ENCODE data around the gene RFX8. TPM values are rescaled to one million over a fixed set of nuclear protein-coding genes. Genes with fewer than 3 reads are reported as not detected.

The RFX8 gene
- total and polyA plus RNA-seq, 2 of the 4 experiments (the other 2 are of a cell fraction) = 2.9 to 5.3 TPM

- Histone ChIP-seq H4K91ac (ENCODE audit: insufficient read depth, low read depth, low read length) (no peak overlapping the region), H3K36me3 (ENCODE audit: control insufficient read depth, insufficient read depth, low read length) (no peaks in the 10 kb centered on the region), H4K20me1 (ENCODE audit: insufficient read depth, low read length) (no peaks in the 10 kb centered on the region), H3K56ac (ENCODE audit: extremely low read depth, insufficient read depth, low read length) (no peak overlapping the region), H3K23ac (ENCODE audit: low read depth, low read length) (no peak overlapping the region), H2AFZ (replicated peaks; ENCODE audit: low read length, poor library complexity) (no peak overlapping the region), H2AK5ac (ENCODE audit: low read depth, low read length) (no peak overlapping the region), H3K79me1 (ENCODE audit: low read depth in 1 of 2, low read length in 2 of 2) (no peaks in the 10 kb centered on the region), H4K8ac (ENCODE audit: low read depth in 2 of 2, low read length in 2 of 2) (no peak overlapping the region), H3K27me3 (ENCODE audit: control insufficient read depth, insufficient read depth, low read length) (peaks cover 3% of the 10 kb centered on the region), H3K4me3 (ENCODE audit: insufficient read depth, low read depth, low read length) (no peak overlapping the region), H2AK9ac (replicated peaks; ENCODE audit: low read depth, low read length, poor library complexity) (no peak overlapping the region), H2BK5ac (ENCODE audit: low read depth, low read length, poor library complexity, severe bottlenecking) (no peak overlapping the region), H3K4me2 (ENCODE audit: low read depth, low read length) (no peak overlapping the region), H2BK20ac (ENCODE audit: low read depth, low read length) (no peak overlapping the region), H3K4me1 (ENCODE audit: control insufficient read depth, insufficient read depth, low read length) (no peaks in the 10 kb centered on the region), H3K9me1 (ENCODE audit: insufficient read depth, low read length) (0 out of 2 replicates have a peak, but pooled peaks cover 4% of the 10 kb centered on the region), H3K27ac (ENCODE audit: insufficient read depth, low read length) (no peak overlapping the region), H3K4ac (ENCODE audit: low read depth, low read length) (no peak overlapping the region), H2BK15ac (ENCODE audit: low read depth, low read length) (no peak overlapping the region), H3K14ac (replicated peaks; ENCODE audit: low read depth, low read length) (no peak overlapping the region), H2BK120ac (ENCODE audit: low read depth, low read length) (no peak overlapping the region), H4K5ac (ENCODE audit: low read depth, low read length) (no peak overlapping the region), H3K18ac (ENCODE audit: low read depth, low read length) (no peak overlapping the region), H3K9me3 (ENCODE audit: control insufficient read depth, insufficient read depth, low read length) (no peaks in the 10 kb centered on the region), H3K9ac (ENCODE audit: low read depth, low read length) (no peak overlapping the region)
- dilution Hi-C loops (cut with HindIII; ENCODE audit: low sequenced_read_pairs, unreplicated experiment) = no loop called here
- no TSS peak for BruUV-seq (replicated peaks)
- in situ Hi-C loops (cut with MboI; ENCODE audit: low sequenced_read_pairs) = no loop called here
- ChIA-PET POLR2A (ENCODE audit: unreplicated experiment) (no interaction called here), CTCF (no interaction called here)
- DNase-seq (peak; percentile 39), ATAC-seq (ENCODE audit: low read depth) (no peak)
- intact Hi-C loops (cut with micrococcal nuclease) = no loop called here
- no CpG with 5 or more reads among the region's 2 CpGs for WGBS, 2 experiments (ENCODE audit: extremely low coverage in 2 of 2, insufficient read length in 1 of 2)
- TF ChIP-seq SMC3 (IDR thresholded peaks at IDR 0.05; ENCODE audit: low read depth, low read length) (no peak), CTCF (conservative IDR thresholded peaks at IDR 0.05; ENCODE audit: low read depth, low read length) (no peak), CEBPB (IDR thresholded peaks at IDR 0.05; ENCODE audit: low read depth, low read length) (no peak), BHLHE40 (IDR thresholded peaks at IDR 0.05; ENCODE audit: low read depth, low read length) (no peak), ELK1 (IDR thresholded peaks at IDR 0.05; ENCODE audit: borderline replicate concordance, low read depth, low read length) (no peak), NFE2L2 (IDR thresholded peaks at IDR 0.05; ENCODE audit: low read depth, low read length) (no peak), MAFK (IDR thresholded peaks at IDR 0.05; ENCODE audit: low read depth, low read length) (no peak), FOS (IDR thresholded peaks at IDR 0.05; ENCODE audit: low read depth, low read length) (no peak), USF2 (IDR thresholded peaks at IDR 0.05; ENCODE audit: low read depth, low read length) (no peak), RCOR1 (IDR thresholded peaks at IDR 0.05; ENCODE audit: insufficient replicate concordance, low read length) (no peak), RAD21 (IDR thresholded peaks at IDR 0.05; ENCODE audit: low read length) (no peak), RFX5 (IDR thresholded peaks at IDR 0.05; ENCODE audit: low read depth, low read length) (no peak), CHD1 (IDR thresholded peaks at IDR 0.05; ENCODE audit: low read depth, low read length) (no peak), POLR2A (IDR thresholded peaks at IDR 0.05; ENCODE audit: low read depth, low read length) (no peak), MAZ (IDR thresholded peaks at IDR 0.05; ENCODE audit: borderline replicate concordance, low read depth, low read length) (no peak)
Measured at GRCh38 chr2:101356521-101356920, 118.4 kb downstream of the RFX8 start.

All from IMR-90 (cell line).